HG02885 (cell line): Measurements from ENCODE around the gene ARG1.
"Not testable (repeated sequence)": the region's sequence is repeated elsewhere in the genome, so short reads cannot be mapped to it uniquely, and the experiment has no call there.

Experiments used
- ATAC-seq: cut with Tn5 transposase; IDR thresholded peaks from one replicate; pipeline ENCODE4 v1.9.1; 2021; ENCODE audit warnings: mild to moderate bottlenecking; ENCODE audit not compliant: unreplicated experiment, poor library complexity

Gene ARG1

GRCh38 chr6:131572686-131573415 is at the start of gene ARG1:
ARG1 (plus strand) TSS chr6:131573226; CDS start chr6:131573283, 57 bp downstream.
- no peak for ATAC-seq

- no peak for ATAC-seq
Observed at GRCh38 chr6:131523988-131524673, 48.9 kb upstream of the ARG1 start.

GRCh38 chr6:131524695-131525336 is 48.2 kb upstream of the ARG1 start:
- no peak for ATAC-seq

GRCh38 chr6:131530936-131531335 is 42.1 kb upstream of the ARG1 start:
- not testable (repeated sequence) for ATAC-seq

- not testable (repeated sequence) for ATAC-seq
Observed at GRCh38 chr6:131531681-131532080, 41.3 kb upstream of the ARG1 start.

GRCh38 chr6:131532580-131533039 is 40.4 kb upstream of the ARG1 start:
- ATAC-seq: peak; percentile 92

GRCh38 chr6:131538615-131539014 is 34.4 kb upstream of the ARG1 start:
- ATAC-seq: not testable (repeated sequence)

GRCh38 chr6:131545317-131545716 is 27.7 kb upstream of the ARG1 start:
- no peak for ATAC-seq

- no peak for ATAC-seq
Observed at GRCh38 chr6:131547488-131547887, 25.5 kb upstream of the ARG1 start.

GRCh38 chr6:131548441-131548840 is 24.6 kb upstream of the ARG1 start:
- no peak for ATAC-seq

GRCh38 chr6:131549811-131550210 is 23.2 kb upstream of the ARG1 start:
- ATAC-seq: no peak

- no peak for ATAC-seq
Observed at GRCh38 chr6:131551902-131552301, 21.1 kb upstream of the ARG1 start.

- ATAC-seq: no peak
Observed at GRCh38 chr6:131552572-131552971, 20.5 kb upstream of the ARG1 start.

- no peak for ATAC-seq
Observed at GRCh38 chr6:131555992-131556391, 17.0 kb upstream of the ARG1 start.

GRCh38 chr6:131558922-131559321 is 14.1 kb upstream of the ARG1 start:
- no peak for ATAC-seq

GRCh38 chr6:131561925-131562707 is 10.9 kb upstream of the ARG1 start:
- ATAC-seq: no peak

GRCh38 chr6:131565056-131565455 is 8.0 kb upstream of the ARG1 start:
- no peak for ATAC-seq

- no peak for ATAC-seq
Observed at GRCh38 chr6:131568726-131569125, 4.3 kb upstream of the ARG1 start.

GRCh38 chr6:131574133-131574532 is 1.1 kb downstream of the ARG1 start:
- no peak for ATAC-seq

- ATAC-seq: no peak
Observed at GRCh38 chr6:131574686-131575085, 1.7 kb downstream of the ARG1 start.
